Measurements from ENCODE around the gene RBCK1.

The RBCK1 gene

GRCh38 chr20:432208-432607, 24.1 kb downstream of the RBCK1 start:
- FAIRE-seq = no peak
- DNase-seq (ENCODE audit: insufficient read length, low spot score) = no peak
- TF ChIP-seq, protein P1, sequence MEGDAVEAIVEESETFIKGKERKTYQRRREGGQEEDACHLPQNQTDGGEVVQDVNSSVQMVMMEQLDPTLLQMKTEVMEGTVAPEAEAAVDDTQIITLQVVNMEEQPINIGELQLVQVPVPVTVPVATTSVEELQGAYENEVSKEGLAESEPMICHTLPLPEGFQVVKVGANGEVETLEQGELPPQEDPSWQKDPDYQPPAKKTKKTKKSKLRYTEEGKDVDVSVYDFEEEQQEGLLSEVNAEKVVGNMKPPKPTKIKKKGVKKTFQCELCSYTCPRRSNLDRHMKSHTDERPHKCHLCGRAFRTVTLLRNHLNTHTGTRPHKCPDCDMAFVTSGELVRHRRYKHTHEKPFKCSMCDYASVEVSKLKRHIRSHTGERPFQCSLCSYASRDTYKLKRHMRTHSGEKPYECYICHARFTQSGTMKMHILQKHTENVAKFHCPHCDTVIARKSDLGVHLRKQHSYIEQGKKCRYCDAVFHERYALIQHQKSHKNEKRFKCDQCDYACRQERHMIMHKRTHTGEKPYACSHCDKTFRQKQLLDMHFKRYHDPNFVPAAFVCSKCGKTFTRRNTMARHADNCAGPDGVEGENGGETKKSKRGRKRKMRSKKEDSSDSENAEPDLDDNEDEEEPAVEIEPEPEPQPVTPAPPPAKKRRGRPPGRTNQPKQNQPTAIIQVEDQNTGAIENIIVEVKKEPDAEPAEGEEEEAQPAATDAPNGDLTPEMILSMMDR (IDR thresholded peaks at IDR 0.05; ENCODE audit: insufficient read depth, missing control alignments) = no peak

DNA sequence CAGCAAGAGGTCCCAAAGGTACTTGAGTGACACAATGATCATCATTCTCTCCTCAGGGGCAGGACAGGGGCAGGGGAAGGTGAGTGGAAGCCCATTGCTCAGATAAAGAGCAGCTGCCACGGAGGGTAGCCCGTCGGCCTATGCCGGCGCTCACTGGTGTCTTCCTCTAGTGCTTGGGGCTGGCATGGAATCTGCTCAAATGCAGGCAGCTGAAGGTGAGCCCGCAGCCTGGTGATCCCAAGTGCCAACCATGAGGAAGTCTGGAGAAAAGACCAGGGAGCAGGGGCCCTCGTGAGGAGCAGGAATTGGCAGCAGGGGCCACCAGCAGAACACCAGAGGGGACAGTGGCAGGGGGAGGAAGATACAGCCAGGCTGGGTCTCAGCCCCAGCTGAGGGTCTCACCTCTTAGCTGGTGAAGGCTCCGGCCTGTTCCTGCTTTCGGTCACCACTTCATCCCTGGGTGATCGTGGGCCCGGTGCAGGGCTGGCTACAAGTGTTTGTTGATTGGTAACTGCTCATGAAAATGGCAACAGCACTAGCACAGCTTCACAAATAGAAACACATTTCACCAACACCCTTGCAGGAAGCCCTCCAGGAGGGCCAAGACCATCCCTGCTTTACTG, 24.7 kb downstream of the RBCK1 start:
- DNase-seq (ENCODE audit: insufficient read length, low spot score) (no peak), FAIRE-seq (no peak)
- TF ChIP-seq, protein P1 (IDR thresholded peaks at IDR 0.05; ENCODE audit: insufficient read depth, missing control alignments) = no peak

DNA sequence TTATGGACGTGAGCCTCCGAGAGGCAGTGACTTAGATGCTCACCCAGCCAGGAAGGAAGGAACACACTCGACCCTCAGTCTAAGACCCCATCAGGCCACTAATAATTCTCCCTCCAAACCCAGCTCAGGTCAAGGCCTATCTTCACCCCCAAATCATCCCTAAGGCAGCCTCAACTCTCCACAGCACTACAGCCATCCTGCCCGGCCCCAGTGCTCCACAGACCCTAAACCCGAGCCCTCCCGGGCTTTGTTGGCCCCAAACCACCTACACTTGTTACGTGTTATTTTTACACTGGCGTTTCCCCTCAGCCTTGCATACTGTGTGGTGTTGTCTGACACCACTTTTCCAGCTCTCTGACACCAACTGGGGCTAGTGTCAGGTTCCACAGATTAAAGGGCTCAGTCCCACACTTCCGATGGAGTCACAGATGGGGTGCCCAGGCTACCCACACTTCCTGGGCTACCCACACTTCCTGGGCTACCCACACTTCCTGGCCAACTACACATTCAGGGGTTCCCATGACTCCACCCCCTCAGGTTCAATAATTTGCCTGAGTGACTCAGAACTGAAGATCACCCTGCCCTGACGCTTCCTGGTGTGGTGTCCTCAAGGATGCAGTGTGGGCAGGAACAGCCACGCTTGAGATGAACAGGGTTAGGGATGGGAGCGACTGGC, 25.3 kb downstream of the RBCK1 start:
- FAIRE-seq (no peak), DNase-seq (ENCODE audit: insufficient read length, low spot score) (no peak)
- TF ChIP-seq, protein P1 (IDR thresholded peaks at IDR 0.05; ENCODE audit: insufficient read depth, missing control alignments) = no peak

DNA sequence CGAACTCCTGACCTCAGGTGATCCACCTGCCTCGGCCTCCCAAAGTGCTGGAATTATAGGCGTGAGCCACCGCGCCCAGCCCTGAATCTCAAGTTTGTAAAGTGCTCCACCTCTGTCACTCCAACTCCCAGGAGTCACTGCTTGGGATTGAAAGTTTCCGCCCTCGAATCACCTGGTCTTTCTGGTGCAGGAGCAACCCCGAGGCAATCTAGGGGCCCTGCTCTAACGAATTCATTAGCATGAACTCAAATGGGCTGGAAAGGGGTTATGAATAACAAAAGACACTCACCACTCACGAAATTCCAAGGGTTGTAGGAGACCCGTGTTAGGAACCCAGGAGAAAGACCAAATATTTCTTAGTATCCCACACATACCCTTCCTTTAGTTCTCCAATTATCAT, 26.1 kb downstream of the RBCK1 start:
- TF ChIP-seq, protein P1 (IDR thresholded peaks at IDR 0.05; ENCODE audit: insufficient read depth, missing control alignments) = no peak
- FAIRE-seq = no peak
- no peak for DNase-seq (ENCODE audit: insufficient read length, low spot score)

DNA sequence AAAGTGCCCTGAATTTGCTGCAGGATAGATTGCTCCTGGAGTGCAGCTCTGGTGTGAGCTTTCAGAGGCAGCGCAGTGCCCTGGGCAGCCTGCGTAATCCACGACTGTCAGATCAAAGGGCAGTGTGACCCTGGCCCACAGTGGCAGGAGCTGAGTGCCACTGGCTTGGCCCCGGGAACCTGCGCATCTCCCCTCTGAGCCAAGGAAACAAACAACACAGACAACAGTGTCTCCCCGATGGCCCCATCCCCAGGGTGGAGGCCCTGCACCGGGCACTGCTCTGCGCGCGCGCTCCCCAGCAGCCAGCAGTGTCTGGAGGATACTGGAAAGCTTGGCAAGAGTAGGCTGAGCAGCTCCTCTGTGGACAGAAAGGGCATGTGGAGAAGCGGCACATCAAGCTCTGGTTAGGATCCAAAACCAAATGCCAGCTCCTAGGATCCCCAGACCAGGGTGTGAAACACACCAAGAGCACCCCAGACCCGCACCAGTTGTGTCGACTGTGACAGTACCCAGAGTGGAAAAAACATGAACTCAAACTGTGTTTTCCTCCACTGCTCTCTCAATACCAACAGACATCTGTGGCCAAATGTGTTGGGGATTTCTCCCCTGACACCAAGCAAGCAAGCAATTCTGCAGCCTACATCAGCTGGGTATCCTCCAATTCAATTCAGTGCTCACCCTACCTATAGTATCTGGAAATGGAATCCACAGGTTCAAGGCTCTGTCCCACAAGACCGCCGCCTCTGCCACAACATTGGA, 26.7 kb downstream of the RBCK1 start:
- DNase-seq (ENCODE audit: insufficient read length, low spot score) = no peak
- TF ChIP-seq, protein P1 (IDR thresholded peaks at IDR 0.05; ENCODE audit: insufficient read depth, missing control alignments) = no peak
- FAIRE-seq = no peak

DNA sequence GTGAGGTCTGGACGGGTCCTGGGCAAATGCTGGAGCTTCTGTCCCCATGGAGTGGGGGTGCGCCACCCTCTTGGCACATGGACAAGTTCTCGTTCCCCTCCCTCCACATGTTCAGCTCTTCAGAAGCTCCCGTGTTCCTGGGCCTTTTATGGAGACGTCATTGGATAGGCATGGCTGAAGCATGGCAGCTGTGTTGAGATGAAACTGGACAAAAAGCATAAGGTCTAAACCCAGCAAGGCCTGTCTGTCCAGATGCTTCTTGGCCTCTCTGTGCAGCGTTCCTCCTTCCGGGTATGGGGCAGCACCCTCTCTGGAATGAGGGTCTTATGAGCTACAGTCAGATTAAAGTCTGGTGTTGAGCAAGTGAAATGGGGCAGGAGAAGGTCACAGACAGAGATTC, 27.5 kb downstream of the RBCK1 start:
- DNase-seq (ENCODE audit: insufficient read length, low spot score) (no peak), FAIRE-seq (no peak)
- TF ChIP-seq, protein P1 (IDR thresholded peaks at IDR 0.05; ENCODE audit: insufficient read depth, missing control alignments) = no peak
